HG03060 (cell line): ENCODE results near the gene RANBP3.
"Not testable (repeated sequence)": the region's sequence is repeated elsewhere in the genome, so short reads cannot be mapped to it uniquely, and the experiment has no call there.

Experiments used
- ATAC-seq: cut with Tn5 transposase; IDR thresholded peaks from one replicate; pipeline ENCODE4 v1.9.1; 2021; ENCODE audit warnings: low read depth, moderate number of reproducible peaks; ENCODE audit not compliant: unreplicated experiment

The RANBP3 gene

GRCh38 chr19:5967994-5968430, 9.9 kb downstream of the RANBP3 start:
- ATAC-seq, result no peak

- ATAC-seq, result no peak
Observed at GRCh38 chr19:5967571-5967970, 10.4 kb downstream of the RANBP3 start.

- no peak for ATAC-seq
Observed at GRCh38 chr19:5966941-5967340, 11.0 kb downstream of the RANBP3 start.

- no peak for ATAC-seq
Observed at GRCh38 chr19:5966215-5966614, 11.7 kb downstream of the RANBP3 start.

GRCh38 chr19:5964816-5965565, 12.9 kb downstream of the RANBP3 start:
- no peak for ATAC-seq

- no peak for ATAC-seq
Observed at GRCh38 chr19:5963855-5964254, 14.1 kb downstream of the RANBP3 start.

GRCh38 chr19:5963259-5963658, 14.7 kb downstream of the RANBP3 start:
- not testable (repeated sequence) for ATAC-seq

GRCh38 chr19:5961969-5962945, 15.7 kb downstream of the RANBP3 start:
- no peak for ATAC-seq

GRCh38 chr19:5961641-5961968, 16.3 kb downstream of the RANBP3 start:
- not testable (repeated sequence) for ATAC-seq

- no peak for ATAC-seq
Observed at GRCh38 chr19:5960005-5961001, 17.6 kb downstream of the RANBP3 start.

GRCh38 chr19:5959260-5960004, 18.5 kb downstream of the RANBP3 start:
- ATAC-seq, result no peak

- no peak for ATAC-seq
Observed at GRCh38 chr19:5958851-5959122, 19.2 kb downstream of the RANBP3 start.

GRCh38 chr19:5958074-5958850, 19.7 kb downstream of the RANBP3 start:
- no peak for ATAC-seq

- ATAC-seq, result no peak
Observed at GRCh38 chr19:5957170-5957569, 20.8 kb downstream of the RANBP3 start.

GRCh38 chr19:5956728-5957127, 21.2 kb downstream of the RANBP3 start:
- no peak for ATAC-seq

GRCh38 chr19:5956323-5956722, 21.6 kb downstream of the RANBP3 start:
- no peak for ATAC-seq

GRCh38 chr19:5955636-5955935, 22.4 kb downstream of the RANBP3 start:
- ATAC-seq, result no peak

- no peak for ATAC-seq
Observed at GRCh38 chr19:5954293-5954692, 23.6 kb downstream of the RANBP3 start.

GRCh38 chr19:5953680-5954213, 24.2 kb downstream of the RANBP3 start:
- no peak for ATAC-seq
